K562 (cell line): ENCODE data around the gene MKNK1. TPM values are rescaled to one million over a fixed set of nuclear protein-coding genes. Genes with fewer than 3 reads are reported as not detected.

Experiments used
- ATAC-seq: fragments of 200-7000 bp; cut with Tn5 transposase; 3 replicates; pipeline ENCODE4 v1.9.1; 2020; ENCODE audit warnings: moderate library complexity
- BruUV-seq: library from RNA; stranded (reverse); fragments of 400-500 nt; replicated peaks from 2 replicates; lab custom pipeline; 2021; lab: Mats Ljungman, UMichigan
- CTCF ChIA-PET: fragments of 300-600 bp; formaldehyde crosslinking; extraction: SDS; loops from one replicate; lab custom pipeline; 2021; ENCODE audit warnings: low intra/inter-chr PET ratio; lab: Yijun Ruan, JAX
- POLR2A ChIA-PET: fragments of 300-600, 350-650 bp; sonication (Branson Sonifier 250); formaldehyde crosslinking; extraction: SDS; loops from one replicate; lab custom pipeline; 2021; ENCODE audit warnings: antibody characterized with exemption, inconsistent platforms; lab: Yijun Ruan, JAX
- DNase-seq, 4 experiments: peaks; one replicate each; pipeline versions ENCODE4 v3.0.0 to v3.0.0-alpha.2; 2011 to 2018; ENCODE audit warnings: low spot score in 3 of 4, mixed read lengths in 3 of 4; ENCODE audit errors: extremely low read depth in 1 of 4
- FAIRE-seq: peaks from 2 replicates; lab custom pipeline; 2011; peaks lifted over from hg19 to GRCh38; lab: Jason Lieb, UNC
- H2AFZ ChIP-seq: 2 replicates; pipeline ENCODE4 v1.6.0; 2011; ENCODE audit warnings: low read depth, low read length, control low read depth, inconsistent platforms
- H3K27ac ChIP-seq: fragments of 200-600 bp; 3 replicates; pipeline ENCODE4 v1.8.0; 2011; ENCODE audit warnings: low read depth, mild to moderate bottlenecking, control low read depth, inconsistent platforms, low read length, moderate library complexity, mixed read lengths; ENCODE audit errors: extremely low read depth
- H3K27me3 ChIP-seq, 2 experiments: fragments of 300-600 bp in 1 of 2; 2 replicates in 1 of 2; 3 replicates in 1 of 2; pipeline versions ENCODE4 v1.6.0 to v1.8.0; 2011; ENCODE audit warnings: inconsistent platforms in 2 of 2, low read length in 2 of 2, mild to moderate bottlenecking in 1 of 2, mixed read lengths in 1 of 2, moderate library complexity in 1 of 2; ENCODE audit not compliant: control insufficient read depth in 2 of 2, insufficient read depth in 2 of 2
- H3K36me3 ChIP-seq: fragments of 300-600 bp; 3 replicates; pipeline ENCODE4 v1.8.0; 2011; ENCODE audit warnings: mild to moderate bottlenecking, low read length, inconsistent platforms; ENCODE audit not compliant: control insufficient read depth, insufficient read depth
- H3K4me1 ChIP-seq, 2 experiments: fragments of 200-600 bp in 1 of 2; replicated peaks in 1 of 2; 2 replicates in 1 of 2; 3 replicates in 1 of 2; pipeline versions ENCODE4 v1.5.1 to v1.8.0; 2011; ENCODE audit warnings: inconsistent platforms in 2 of 2, low read length in 2 of 2, mild to moderate bottlenecking in 1 of 2, mixed read lengths in 1 of 2, moderate library complexity in 1 of 2; ENCODE audit not compliant: control insufficient read depth in 2 of 2, insufficient read depth in 2 of 2
- H3K4me2 ChIP-seq: 2 replicates; pipeline ENCODE4 v1.6.1; 2011; ENCODE audit warnings: low read length, control low read depth, inconsistent platforms, mixed read lengths; ENCODE audit not compliant: insufficient read depth
- H3K4me3 ChIP-seq: fragments of 200-600 bp; sonication (generic), shearing (Covaris generic); 2 replicates; pipeline ENCODE4 v1.5.1; 2016; ENCODE audit warnings: control low read depth, inconsistent platforms
- H3K79me2 ChIP-seq: fragments of 200-600 bp; 3 replicates; pipeline ENCODE4 v1.8.0; 2011; ENCODE audit warnings: low read length, inconsistent platforms; ENCODE audit not compliant: control insufficient read depth, insufficient read depth
- H3K9ac ChIP-seq, 2 experiments: 2 replicates each; pipeline versions ENCODE4 v1.6.0 to v1.6.1; 2011; ENCODE audit warnings: low read depth in 2 of 2, low read length in 2 of 2, control low read depth in 1 of 2, inconsistent platforms in 1 of 2, mild to moderate bottlenecking in 1 of 2, mixed read lengths in 1 of 2; ENCODE audit not compliant: insufficient read depth in 1 of 2
- H3K9me1 ChIP-seq: one replicate; pipeline ENCODE4 v1.6.0; 2011; ENCODE audit warnings: inconsistent platforms, mild to moderate bottlenecking, low read length, moderate library complexity; ENCODE audit not compliant: control insufficient read depth, insufficient read depth
- H3K9me3 ChIP-seq: replicated peaks from 2 replicates; pipeline ENCODE4 v1.5.1; 2011; ENCODE audit warnings: low read depth, low read length, inconsistent platforms; ENCODE audit not compliant: control insufficient read depth, insufficient read depth
- H4K20me1 ChIP-seq: replicated peaks from 2 replicates; pipeline ENCODE4 v1.6.1; 2011; ENCODE audit warnings: low read length, inconsistent platforms, mixed read lengths; ENCODE audit not compliant: control insufficient read depth, insufficient read depth
- BHLHE40 ChIP-seq: IDR thresholded peaks from 2 replicates; pipeline ENCODE4 v1.6.1; 2011; ENCODE audit warnings: low read length, improper control_type of control experiment
- FIP1L1 ChIP-seq: fragments of 200-400 bp; formaldehyde crosslinking; IDR thresholded peaks from 2 replicates; pipeline ENCODE4 v1.6.1; 2018; ENCODE audit warnings: mild to moderate bottlenecking, low read depth, low read length; ENCODE audit not compliant: poor library complexity, severe bottlenecking
- FOXA3 ChIP-seq, 2 experiments: fragments of 450-650 bp in 1 of 2; sonication (generic) in 1 of 2; formaldehyde crosslinking; IDR thresholded peaks in 1 of 2; conservative IDR thresholded peaks in 1 of 2; 2 replicates each; pipeline versions ENCODE4 v1.4.0 to v1.8.0; 2020 to 2022; ENCODE audit warnings: mild to moderate bottlenecking in 2 of 2, missing genetic modification reagents in 1 of 2
- NR2C2 ChIP-seq, 2 experiments: fragments of 200-800 bp in 1 of 2; sonication (Bioruptor generic) in 1 of 2; sonication (generic) in 1 of 2; formaldehyde crosslinking in 1 of 2; IDR thresholded peaks; 2 replicates each; pipeline versions ENCODE4 v1.6.1 to v1.8.0; 2016 to 2022; ENCODE audit warnings: mild to moderate bottlenecking in 1 of 2, missing compliant biosample characterization in 1 of 2, missing genetic modification characterization in 1 of 2, missing genetic modification reagents in 1 of 2
- RAD21 ChIP-seq, 2 experiments: fragments of 250-450 bp in 1 of 2; fragments of 450-650 bp in 1 of 2; sonication (Bioruptor Pico) in 1 of 2; formaldehyde crosslinking in 1 of 2; IDR thresholded peaks in 1 of 2; conservative IDR thresholded peaks in 1 of 2; 2 replicates each; pipeline versions ENCODE4 v1.4.0 to v1.8.0; 2020 to 2022; ENCODE audit warnings: mild to moderate bottlenecking in 2 of 2, moderate library complexity in 1 of 2
- REST ChIP-seq, 2 experiments: fragments of 450-650 bp; formaldehyde crosslinking in 1 of 2; IDR thresholded peaks; 2 replicates each; pipeline versions ENCODE4 v1.4.0 to v1.6.1; 2014 to 2020; ENCODE audit warnings: mild to moderate bottlenecking in 2 of 2, borderline replicate concordance in 1 of 2, low read depth in 1 of 2
- SUPT5H ChIP-seq: fragments of 450-650 bp; IDR thresholded peaks from 2 replicates; pipeline ENCODE4 v1.6.1; 2016
- WGBS: fragments of 100-300 bp; shearing (Covaris generic); methylation state at CpG from one replicate; pipeline ENCODE4 v1.1.6; 2016; ENCODE audit warnings: low coverage, mixed read lengths; ENCODE audit not compliant: insufficient coverage; ENCODE audit errors: missing lambda C conversion rate; 5-methylcytosine and 5-hydroxymethylcytosine counted together
- in situ Hi-C: fragments of 300-500 bp; cut with MboI; formaldehyde crosslinking; loops from 4 replicates; pipeline ENCODE4 v1.15.0; 2018; ENCODE audit warnings: inconsistent platforms, mixed read lengths
- intact Hi-C: fragments of 100-400 bp; cut with micrococcal nuclease; formaldehyde crosslinking; loops from 2 replicates; pipeline ENCODE4 v1.14.2; 2022
- polyA plus RNA-seq, 8 experiments: library from polyadenylated mRNA; depleted of rRNA in 4 of 8; stranded (reverse) in 5 of 8; unstranded in 3 of 8; fragments of >200 nt; fragmentation: Nextera tagmentation in 2 of 8; fragmentation: Illumina TruSeq in 1 of 8; extraction: Ambion mirVana in 2 of 8; extraction: Trizol in 1 of 8; gene quantifications; 2 replicates each; pipeline versions ENCODE4 v1.2.1 to v1.2.3, GENCODE V29; 2011 to 2014; ENCODE audit warnings: inconsistent platforms in 1 of 8, missing spikeins in 1 of 8
- total RNA-seq, 7 experiments: library from RNA; depleted of rRNA in 6 of 7; stranded (reverse); fragments of >200 nt in 6 of 7; fragmentation: Illumina TruSeq in 2 of 7; extraction: Trizol in 2 of 7; gene quantifications; 2 replicates each; pipeline versions ENCODE4 v1.2.1 to v1.2.3, GENCODE V29; 2011 to 2021; ENCODE audit warnings: low replicate concordance in 1 of 7

The MKNK1 gene
- total and polyA plus RNA-seq, 9 of the 15 experiments (the other 6 are each of a cell fraction or from before 2014, with no cell fraction given), result 27.7 to 51.3 (median 43.7) TPM

- DNase-seq (peak; percentile 53 to 78 (median 64)), FAIRE-seq (peak; percentile 81), ATAC-seq (peak; percentile 83)
- no peaks in the 10 kb centered on the region for H3K36me3 ChIP-seq
- ChIA-PET POLR2A (interaction anchor here (0.5 to 1.6 kb wide), 6 partner anchors 13 to 840 kb away, joined by 3 to 5 read pairs (median 3); no protein-coding TSS in a partner anchor), CTCF (interaction anchor here (0.6 to 2.6 kb wide), 4 partner anchors 17 to 124 kb away, joined by 3 to 13 read pairs (median 3); no protein-coding TSS in a partner anchor)
- no peaks in the 10 kb centered on the region for H3K9me3 ChIP-seq
- H3K4me3 ChIP-seq, result no peak overlapping the region
- H3K27me3 ChIP-seq, result no peaks in the 10 kb centered on the region
- H3K9ac ChIP-seq, result no peak overlapping the region
- no peak overlapping the region for H2AFZ ChIP-seq
- H4K20me1 ChIP-seq, result no peaks in the 10 kb centered on the region
- intact Hi-C loops, result loop anchor here (1.0 to 2.0 kb wide), 2 partner anchors 13 to 190 kb away; no protein-coding TSS in a partner anchor
- in situ Hi-C loops, result loop anchor here (5.0 kb wide), 1 partner anchor 128 kb away; no protein-coding TSS in a partner anchor
- no peaks in the 10 kb centered on the region for H3K9me1 ChIP-seq
- no TSS peak for BruUV-seq
- H3K4me1 ChIP-seq, result peaks cover 3 to 14% of the 10 kb centered on the region in 2 experiments; a peak in 3 of 5 replicates
- no peak overlapping the region for H3K27ac ChIP-seq
- 37% methylated on average over 2 of the region's 2 CpGs for WGBS
- H3K79me2 ChIP-seq, result no peaks in the 10 kb centered on the region
- no peak overlapping the region for H3K4me2 ChIP-seq
- TF ChIP-seq FOXA3 (CRISPR knock-in tag; conservative IDR thresholded peaks at IDR 0.05 in 1 of 2, IDR thresholded peaks at IDR 0.05 in 1 of 2) (no peak), SUPT5H (no peak), REST (IDR thresholded peaks at IDR 0.05; ENCODE audit: borderline replicate concordance) (peak; percentile 26), REST (CRISPR knock-in tag; IDR thresholded peaks at IDR 0.05; ENCODE audit: low read depth) (no peak), BHLHE40 (peak; percentile 33), RAD21 (CRISPR knock-in tag; conservative IDR thresholded peaks at IDR 0.05 in 1 of 2, IDR thresholded peaks at IDR 0.05 in 1 of 2) (peak; percentile 43 to 70; a peak in 3 of 4 replicates), NR2C2 (CRISPR knock-in tag; IDR thresholded peaks at IDR 0.05) (no peak), NR2C2 (tag; IDR thresholded peaks at IDR 0.05) (0 out of 2 replicates have a peak, but pooled peaks have one; percentile 22), FIP1L1 (no peak)
Observed at GRCh38 chr1:46535063-46535462, 69.0 kb downstream of the MKNK1 start.
